ENCODE data around the gene FBXO17.
"Not testable (repeated sequence)": the region's sequence is repeated elsewhere in the genome, so short reads cannot be mapped to it uniquely, and the experiment has no call there.

Gene FBXO17

GRCh38 chr19:38975214-38975860, at the start of gene FBXO17:
Gene FBXO17, minus strand, starts transcription at chr19:38975742. Its CDS starts 25,423 bp downstream, at chr19:38950319.
- no peak for DNase-seq

GRCh38 chr19:39024875-39025641, 49.5 kb upstream of the FBXO17 start:
- DNase-seq, result no peak

- no peak for DNase-seq
Measured at GRCh38 chr19:39021063-39021462, 45.5 kb upstream of the FBXO17 start.

- no peak for DNase-seq
Measured at GRCh38 chr19:39017646-39018045, 42.1 kb upstream of the FBXO17 start.

GRCh38 chr19:39017026-39017425, 41.5 kb upstream of the FBXO17 start:
- no peak for DNase-seq

GRCh38 chr19:39014037-39014436, 38.5 kb upstream of the FBXO17 start:
- DNase-seq, result no peak

GRCh38 chr19:39009001-39009400, 33.5 kb upstream of the FBXO17 start:
- no peak for DNase-seq

- no peak for DNase-seq
Measured at GRCh38 chr19:39008137-39008536, 32.6 kb upstream of the FBXO17 start.

GRCh38 chr19:39007096-39007495, 31.6 kb upstream of the FBXO17 start:
- no peak for DNase-seq

- DNase-seq, result no peak
Measured at GRCh38 chr19:39004403-39004802, 28.9 kb upstream of the FBXO17 start.

GRCh38 chr19:39003796-39004195, 28.3 kb upstream of the FBXO17 start:
- no peak for DNase-seq

GRCh38 chr19:39003188-39003587, 27.6 kb upstream of the FBXO17 start:
- DNase-seq, result no peak

- no peak for DNase-seq
Measured at GRCh38 chr19:39001041-39001440, 25.5 kb upstream of the FBXO17 start.

GRCh38 chr19:38997576-38997975, 22.0 kb upstream of the FBXO17 start:
- not testable (repeated sequence) for DNase-seq

GRCh38 chr19:38993271-38993670, 17.7 kb upstream of the FBXO17 start:
- DNase-seq, result no peak

GRCh38 chr19:38990949-38991697, 15.6 kb upstream of the FBXO17 start:
- no peak for DNase-seq

GRCh38 chr19:38989614-38990013, 14.1 kb upstream of the FBXO17 start:
- DNase-seq, result not testable (repeated sequence)

GRCh38 chr19:38989066-38989605, 13.6 kb upstream of the FBXO17 start:
- no peak for DNase-seq

- not testable (repeated sequence) for DNase-seq
Measured at GRCh38 chr19:38988627-38989026, 13.1 kb upstream of the FBXO17 start.

GRCh38 chr19:38987745-38988144, 12.2 kb upstream of the FBXO17 start:
- DNase-seq, result not testable (repeated sequence)

GRCh38 chr19:38985262-38985661, 9.7 kb upstream of the FBXO17 start:
- DNase-seq, result no peak

- no peak for DNase-seq
Measured at GRCh38 chr19:38980583-38981374, 5.2 kb upstream of the FBXO17 start.

GRCh38 chr19:38979812-38980211, 4.3 kb upstream of the FBXO17 start:
- DNase-seq, result no peak
